ENCODE data around the gene GUCY1A1. TPM values are rescaled to one million over a fixed set of nuclear protein-coding genes. Genes with fewer than 3 reads are reported as not detected.

GUCY1A1 gene
- 0.11 and 0.25 TPM in 2 replicates for total RNA-seq

GRCh38 chr4:155666344-155667221 is at the start of gene GUCY1A1:
GUCY1A1 (plus strand) TSS chr4:155666848; CDS start chr4:155696868, 30,020 bp downstream.

GRCh38 chr4:155758481-155759371 is 92.1 kb downstream of the GUCY1A1 start, which contains the start of gene GUCY1B1:
GUCY1B1 (plus strand) TSS chr4:155759021; CDS start chr4:155759141, 120 bp downstream.

Other genes with a start within 250 kb of the GUCY1A1 start
- 4.1 and 4.4 TPM in 2 replicates for gene GUCY1B1, start 92.2 kb downstream of the GUCY1A1 start, total RNA-seq
- not detected in 2 replicates for gene ASIC5, start 199.4 kb downstream of the GUCY1A1 start, total RNA-seq
- 0.11 TPM in 1 of 2 replicates, not detected in the other for gene TDO2, start 236.8 kb downstream of the GUCY1A1 start, total RNA-seq

All from uterine smooth muscle cell (primary cell).